ENCODE measurements around the gene GIGYF2.

The GIGYF2 gene

DNA sequence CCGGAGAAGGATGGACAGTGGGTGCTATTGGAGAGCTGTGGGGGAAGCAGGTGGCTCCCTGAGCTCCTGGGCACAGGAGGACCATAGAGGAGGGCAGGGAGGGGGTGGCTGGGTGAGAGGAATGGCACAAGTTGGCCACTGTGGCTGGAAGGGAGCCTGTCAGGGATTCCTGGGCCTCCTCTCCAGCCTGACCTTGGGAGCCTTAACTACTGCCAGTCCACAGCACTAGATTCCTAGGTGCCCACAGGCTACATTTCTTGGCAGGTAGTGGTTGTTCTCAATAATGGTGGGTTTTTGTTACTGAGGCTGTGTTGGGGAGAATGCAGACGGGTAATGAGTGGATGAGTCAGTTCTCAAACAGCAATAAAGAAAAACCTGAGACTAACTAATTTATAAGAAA is 37.8 kb upstream of the GIGYF2 start:
- no peak for TF ChIP-seq CTCF (IDR thresholded peaks at IDR 0.05; ENCODE audit: control insufficient read depth, extremely low read depth, insufficient read depth)
- no peak for DNase-seq (ENCODE audit: low read depth)
- H3K4me3 ChIP-seq (ENCODE audit: low read depth, low read length): no peak overlapping the region

- DNase-seq (ENCODE audit: low read depth): no peak
- no peak overlapping the region for H3K4me3 ChIP-seq (ENCODE audit: low read depth, low read length)
Observed at GRCh38 chr2:232662486-232663260, 34.5 kb upstream of the GIGYF2 start.

DNA sequence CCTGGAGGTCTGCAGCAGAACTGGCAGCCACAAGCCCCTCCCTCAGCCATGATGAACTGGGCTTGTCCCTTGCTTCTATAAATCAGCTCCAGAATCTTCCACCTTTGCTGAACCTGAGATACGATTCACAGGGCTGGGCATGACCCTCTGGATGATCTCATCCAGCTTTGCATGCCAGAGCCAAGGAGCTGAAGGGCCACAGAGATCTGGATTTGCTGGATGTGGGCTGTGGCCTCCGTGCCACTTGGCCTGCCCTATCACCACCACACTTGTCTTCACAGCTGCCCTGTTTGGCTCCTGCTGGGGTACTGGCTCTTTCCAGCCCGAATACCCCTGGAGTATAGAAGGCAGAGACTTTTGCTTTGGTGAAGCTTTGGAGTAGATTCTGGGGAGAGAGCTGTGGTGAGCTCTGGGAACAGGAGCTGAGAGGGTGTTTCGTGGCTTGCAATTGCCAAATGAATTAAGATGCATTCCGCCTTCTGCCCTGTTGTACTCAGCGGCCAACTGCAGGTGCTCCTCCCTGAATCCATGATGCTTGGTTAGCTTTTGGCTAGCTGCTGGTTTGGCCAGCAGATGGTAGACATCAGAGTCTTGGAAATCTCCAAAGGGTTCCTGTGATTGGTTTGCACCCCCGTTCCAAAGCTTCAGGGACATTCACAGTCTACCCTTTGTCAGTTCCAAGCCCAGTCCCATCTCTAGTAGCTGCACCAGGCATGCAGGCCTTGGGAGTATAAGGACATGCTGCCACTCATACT is 30.9 kb upstream of the GIGYF2 start:
- DNase-seq (ENCODE audit: low read depth): no peak
- TF ChIP-seq CTCF (IDR thresholded peaks at IDR 0.05; ENCODE audit: control insufficient read depth, extremely low read depth, insufficient read depth): no peak
- no peak overlapping the region for H3K4me3 ChIP-seq (ENCODE audit: low read depth, low read length)

More at GRCh38 chr2:232662486-232663260, 34.5 kb upstream of the GIGYF2 start:
- TF ChIP-seq CTCF (IDR thresholded peaks at IDR 0.05; ENCODE audit: control insufficient read depth, extremely low read depth, insufficient read depth): no peak

DNA sequence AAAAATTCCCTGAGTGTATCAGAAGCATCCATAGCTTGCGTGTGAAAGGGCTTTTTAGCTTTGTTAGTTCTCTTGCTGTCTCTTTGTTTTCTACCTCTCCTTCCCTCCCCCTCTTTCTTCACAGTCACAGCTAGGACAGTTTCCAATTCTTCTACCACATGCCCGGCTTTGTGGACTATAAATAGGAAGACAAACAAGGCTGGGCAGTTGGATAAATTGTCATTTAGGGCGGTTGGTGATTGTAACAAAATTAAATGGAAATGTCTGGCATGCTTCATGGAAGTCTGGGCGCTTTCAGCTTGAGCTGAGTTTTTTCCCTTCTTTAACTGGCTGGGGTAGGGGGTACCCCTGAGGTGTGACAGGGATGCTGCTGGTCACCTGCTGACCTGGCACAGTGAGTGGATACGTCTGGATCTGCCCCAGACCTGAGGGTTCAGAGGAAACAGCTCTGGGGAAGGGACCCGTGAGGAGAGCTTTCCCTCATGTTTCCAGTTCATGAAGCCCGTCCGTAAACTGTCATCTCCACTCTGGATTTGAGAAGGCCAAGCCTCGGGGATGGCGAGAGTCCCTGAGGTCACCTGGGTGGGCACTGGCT is 29.0 kb upstream of the GIGYF2 start:
- no peak for TF ChIP-seq CTCF (IDR thresholded peaks at IDR 0.05; ENCODE audit: control insufficient read depth, extremely low read depth, insufficient read depth)

GRCh38 chr2:232668805-232669444 is 28.2 kb upstream of the GIGYF2 start:
- no peak overlapping the region for H3K4me3 ChIP-seq (ENCODE audit: low read depth, low read length)
- no peak for DNase-seq (ENCODE audit: low read depth)

More for the DNA sequence above, 29.0 kb upstream of the GIGYF2 start:
- no peak overlapping the region for H3K4me3 ChIP-seq (ENCODE audit: low read depth, low read length)
- DNase-seq (ENCODE audit: low read depth): peak; percentile 82

More at GRCh38 chr2:232668805-232669444, 28.2 kb upstream of the GIGYF2 start:
- TF ChIP-seq CTCF (IDR thresholded peaks at IDR 0.05; ENCODE audit: control insufficient read depth, extremely low read depth, insufficient read depth): peak; percentile 31

All from LNCaP clone FGC (cell line).